RWPE2 (cell line): ENCODE results near the gene NEURL1B.

Experiments used
- ATAC-seq: fragments of 200-7000 bp; cut with Tn5 transposase; 3 replicates; pipeline ENCODE4 v1.9.1; 2021; ENCODE audit warnings: low read depth
- DNase-seq: peaks from one replicate; pipeline ENCODE4 v3.0.0-alpha.2; 2020; ENCODE audit warnings: low spot score
- H3K27ac ChIP-seq: fragments of 450-650 bp; 2 replicates; pipeline ENCODE4 v1.5.1; 2017; ENCODE audit warnings: mild to moderate bottlenecking; ENCODE audit not compliant: poor library complexity, severe bottlenecking
- H3K27me3 ChIP-seq: fragments of 250-450 bp; sonication (Bioruptor Pico); 2 replicates; pipeline ENCODE4 v1.5.1; 2021; ENCODE audit warnings: mild to moderate bottlenecking, moderate library complexity; ENCODE audit not compliant: insufficient read depth, poor library complexity, severe bottlenecking
- H3K36me3 ChIP-seq: fragments of 250-450 bp; sonication (Bioruptor Pico); 2 replicates; pipeline ENCODE4 v1.5.1; 2020; ENCODE audit warnings: low read depth, mild to moderate bottlenecking, moderate library complexity
- H3K4me1 ChIP-seq: fragments of 250-450 bp; sonication (Bioruptor Pico); 2 replicates; pipeline ENCODE4 v1.5.1; 2021; ENCODE audit warnings: mild to moderate bottlenecking, moderate library complexity; ENCODE audit not compliant: insufficient read depth, poor library complexity, severe bottlenecking
- H3K4me3 ChIP-seq: fragments of 250-450 bp; sonication (Bioruptor Pico); 2 replicates; pipeline ENCODE4 v1.5.1; 2021; ENCODE audit warnings: mild to moderate bottlenecking, moderate library complexity; ENCODE audit not compliant: severe bottlenecking
- H3K9me3 ChIP-seq: fragments of 250-450 bp; sonication (Bioruptor Pico); 2 replicates; pipeline ENCODE4 v1.5.1; 2021; ENCODE audit warnings: mild to moderate bottlenecking, moderate library complexity; ENCODE audit not compliant: severe bottlenecking
- TF ChIP-seq, protein P1 (sequence below): fragments of 450-650 bp; IDR thresholded peaks from one replicate; pipeline ENCODE4 v1.5.1; 2017; ENCODE audit warnings: mild to moderate bottlenecking, moderate library complexity; ENCODE audit not compliant: poor library complexity, severe bottlenecking

Gene NEURL1B

DNA sequence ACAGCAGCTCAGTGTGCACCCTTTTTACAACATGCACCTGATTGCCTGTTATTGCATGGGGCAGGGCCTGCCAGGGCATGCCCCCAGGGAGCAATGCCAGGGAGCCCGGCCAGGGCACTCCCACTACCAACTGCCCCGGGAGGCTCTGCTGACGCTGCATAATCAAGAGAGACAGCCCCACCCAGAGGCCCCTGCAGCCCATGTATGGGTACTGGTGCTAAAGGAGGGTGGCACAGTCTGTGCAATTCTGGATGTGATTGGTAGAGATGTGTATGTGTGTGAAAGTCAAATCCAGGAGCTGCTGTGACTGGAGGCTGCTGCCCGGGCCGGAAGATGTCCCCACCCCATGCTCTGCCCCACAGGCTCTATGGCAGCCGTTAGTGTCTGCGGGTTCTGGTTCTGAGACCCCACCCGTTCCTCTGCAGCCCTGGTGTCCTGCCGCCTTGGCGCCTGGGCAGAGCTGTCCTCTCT, 3.9 kb upstream of the NEURL1B start:
- TF ChIP-seq, protein P1, sequence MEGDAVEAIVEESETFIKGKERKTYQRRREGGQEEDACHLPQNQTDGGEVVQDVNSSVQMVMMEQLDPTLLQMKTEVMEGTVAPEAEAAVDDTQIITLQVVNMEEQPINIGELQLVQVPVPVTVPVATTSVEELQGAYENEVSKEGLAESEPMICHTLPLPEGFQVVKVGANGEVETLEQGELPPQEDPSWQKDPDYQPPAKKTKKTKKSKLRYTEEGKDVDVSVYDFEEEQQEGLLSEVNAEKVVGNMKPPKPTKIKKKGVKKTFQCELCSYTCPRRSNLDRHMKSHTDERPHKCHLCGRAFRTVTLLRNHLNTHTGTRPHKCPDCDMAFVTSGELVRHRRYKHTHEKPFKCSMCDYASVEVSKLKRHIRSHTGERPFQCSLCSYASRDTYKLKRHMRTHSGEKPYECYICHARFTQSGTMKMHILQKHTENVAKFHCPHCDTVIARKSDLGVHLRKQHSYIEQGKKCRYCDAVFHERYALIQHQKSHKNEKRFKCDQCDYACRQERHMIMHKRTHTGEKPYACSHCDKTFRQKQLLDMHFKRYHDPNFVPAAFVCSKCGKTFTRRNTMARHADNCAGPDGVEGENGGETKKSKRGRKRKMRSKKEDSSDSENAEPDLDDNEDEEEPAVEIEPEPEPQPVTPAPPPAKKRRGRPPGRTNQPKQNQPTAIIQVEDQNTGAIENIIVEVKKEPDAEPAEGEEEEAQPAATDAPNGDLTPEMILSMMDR: peak; percentile 29
- Histone ChIP-seq H3K27me3 (no peaks in the 10 kb centered on the region), H3K27ac (peak overlapping the region; percentile 13), H3K36me3 (no peaks in the 10 kb centered on the region), H3K9me3 (no peaks in the 10 kb centered on the region), H3K4me3 (no peak overlapping the region), H3K4me1 (peaks cover 17% of the 10 kb centered on the region)
- DNase-seq (peak; percentile 96), ATAC-seq (peak; percentile 90)

DNA sequence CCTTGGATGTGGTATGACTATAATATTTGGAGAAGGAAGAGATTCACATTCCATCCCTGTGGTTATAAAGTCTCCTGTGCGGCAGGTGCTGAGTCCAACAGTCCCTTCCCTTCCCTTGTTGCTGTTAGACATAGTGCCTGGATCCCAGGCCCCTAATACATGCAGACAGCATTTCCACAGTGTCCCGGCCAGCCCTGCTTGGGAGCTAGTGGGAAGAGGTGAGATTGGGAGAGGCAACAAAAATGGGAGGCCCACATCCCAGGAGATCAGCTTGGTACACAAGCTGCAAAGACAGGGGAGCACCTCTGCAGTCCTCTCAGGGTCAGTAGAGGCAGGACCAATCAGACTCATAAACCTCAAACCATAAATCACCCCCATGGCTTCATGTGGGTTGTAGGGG, 3.3 kb upstream of the NEURL1B start:
- peak; percentile 33 for DNase-seq
- TF ChIP-seq, protein P1: no peak
- peaks cover 17% of the 10 kb centered on the region for H3K4me1 ChIP-seq

DNA sequence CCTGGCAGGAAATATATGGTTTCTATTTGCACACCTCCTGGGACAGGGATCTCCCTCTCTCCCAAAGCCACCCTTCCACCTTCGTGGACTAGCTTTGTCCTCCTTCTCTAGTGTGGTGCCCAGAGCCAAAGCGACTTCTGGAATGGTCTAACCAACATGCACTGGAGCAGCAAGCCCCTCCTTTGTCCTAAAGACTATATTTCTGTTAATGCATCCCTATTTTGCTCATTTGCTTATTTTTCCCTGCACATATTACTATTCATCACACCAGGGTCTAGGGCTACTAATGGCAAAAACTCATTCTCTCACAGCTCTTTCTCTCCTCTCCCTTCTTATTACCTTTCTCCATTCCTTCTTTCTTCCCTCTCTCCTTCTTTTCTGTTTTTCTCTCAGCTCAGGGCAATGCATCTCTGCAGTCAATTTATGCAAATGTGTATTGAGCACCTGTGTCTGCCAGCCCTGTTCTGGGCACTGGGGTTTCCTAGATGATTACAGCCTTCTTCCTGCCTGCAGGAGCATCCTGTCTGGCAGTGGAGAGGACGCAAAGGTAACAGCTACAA, 2.8 kb upstream of the NEURL1B start:
- Histone ChIP-seq H3K4me1 (peaks cover 17% of the 10 kb centered on the region), H3K27me3 (no peaks in the 10 kb centered on the region), H3K27ac (peak overlapping the region; percentile 13), H3K4me3 (no peak overlapping the region), H3K9me3 (no peaks in the 10 kb centered on the region), H3K36me3 (no peaks in the 10 kb centered on the region)
- ATAC-seq (no peak), DNase-seq (peak; percentile 26)
- TF ChIP-seq, protein P1: no peak

More for the DNA sequence above, 3.3 kb upstream of the NEURL1B start:
- no peak for ATAC-seq
- H3K4me3 ChIP-seq: no peak overlapping the region
- H3K27me3 ChIP-seq: no peaks in the 10 kb centered on the region
- H3K9me3 ChIP-seq: no peaks in the 10 kb centered on the region
- peak overlapping the region; percentile 13 for H3K27ac ChIP-seq
- H3K36me3 ChIP-seq: no peaks in the 10 kb centered on the region

DNA sequence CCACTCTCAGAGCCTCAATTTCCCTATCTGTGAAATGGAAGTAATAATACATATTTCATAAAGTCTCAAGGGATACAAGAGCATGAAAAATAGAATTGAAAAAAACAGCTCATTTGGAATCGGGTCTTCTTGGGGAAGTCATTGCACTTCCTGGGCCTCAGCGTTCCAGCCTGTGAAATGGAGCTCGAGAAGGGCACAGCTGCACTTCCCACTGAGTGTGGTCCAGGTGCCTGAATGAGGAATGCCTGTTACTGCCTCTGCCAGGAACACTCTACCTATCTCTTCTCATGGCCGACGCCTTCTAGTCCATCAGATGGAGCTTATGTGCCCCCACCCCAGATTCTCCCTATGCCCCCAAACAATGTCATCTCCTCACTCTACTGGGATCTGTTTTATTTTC, 924 bp upstream of the NEURL1B start:
- ATAC-seq: no peak
- Histone ChIP-seq H3K36me3 (peaks cover 11% of the 10 kb centered on the region), H3K27me3 (no peaks in the 10 kb centered on the region), H3K9me3 (no peaks in the 10 kb centered on the region), H3K4me1 (peaks cover 17% of the 10 kb centered on the region), H3K4me3 (no peak overlapping the region), H3K27ac (peak overlapping the region; percentile 97)
- DNase-seq: no peak
- TF ChIP-seq, protein P1: no peak

DNA sequence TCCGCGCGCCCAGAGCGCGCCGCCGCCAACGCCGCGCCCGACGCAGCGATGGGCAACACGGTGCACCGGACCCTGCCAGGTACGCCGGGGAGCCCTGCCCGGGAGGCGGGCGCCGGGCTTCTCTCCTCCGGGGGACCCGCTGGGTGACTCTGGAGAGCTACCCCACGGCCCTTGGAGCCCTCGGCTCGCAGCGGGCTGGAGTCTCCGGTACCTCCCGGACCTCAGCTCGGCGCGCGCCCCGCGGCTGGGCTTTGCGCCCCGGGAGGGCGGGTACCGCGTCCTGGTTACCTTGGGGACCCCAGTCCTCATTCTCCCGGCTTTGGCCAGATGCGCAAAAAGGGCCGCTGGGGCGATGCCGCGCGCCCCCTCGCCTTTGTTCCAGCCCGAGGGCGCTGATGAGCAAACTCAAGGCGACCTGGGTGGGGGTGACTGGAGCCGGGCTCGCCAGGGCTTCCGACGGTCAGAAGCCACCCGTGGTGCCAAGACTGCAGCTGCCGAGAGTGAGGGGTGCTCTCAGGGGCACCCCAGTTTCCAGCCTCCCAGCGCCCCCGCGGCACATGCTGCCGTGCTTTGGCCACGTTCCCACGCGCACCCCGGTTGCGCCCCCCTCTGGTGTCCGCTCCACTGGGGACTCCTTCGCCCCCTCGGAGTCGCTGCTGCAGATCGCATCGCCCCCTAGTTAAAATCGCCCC, 442 bp downstream of the NEURL1B start:
- DNase-seq: no peak
- ATAC-seq: peak; percentile 0; the same call in 1 of the 3 replicates
- H3K36me3 ChIP-seq: peaks cover 19% of the 10 kb centered on the region
- no peaks in the 10 kb centered on the region for H3K9me3 ChIP-seq
- peaks cover 25% of the 10 kb centered on the region for H3K4me1 ChIP-seq
- TF ChIP-seq, protein P1: peak; percentile 54
- H3K27me3 ChIP-seq: no peaks in the 10 kb centered on the region
- H3K4me3 ChIP-seq: peak overlapping the region; percentile 93
- peak overlapping the region; percentile 97 for H3K27ac ChIP-seq
